Panc1 (cell line): ENCODE data around the gene ADGRD1. TPM values are rescaled to one million over a fixed set of nuclear protein-coding genes. Genes with fewer than 3 reads are reported as not detected.

Source experiments
- ATAC-seq: fragments of 200-7000 bp; cut with Tn5 transposase; 2 replicates; pipeline ENCODE4 v1.9.1; 2020; ENCODE audit warnings: mild to moderate bottlenecking, moderate library complexity
- BruUV-seq: library from RNA; stranded (reverse); fragments of 400-500 nt; replicated peaks from 2 replicates; lab custom pipeline; 2021; lab: Mats Ljungman, UMichigan
- CTCF ChIA-PET: fragments of 300-600 bp; sonication (Branson Sonifier 250); formaldehyde crosslinking; loops from one replicate; lab custom pipeline; 2022; ENCODE audit warnings: antibody characterized with exemption; lab: Charles Lee
- POLR2A ChIA-PET: fragments of 300-600 bp; sonication (Branson Sonifier 250); formaldehyde crosslinking; loops from one replicate; lab custom pipeline; 2022; ENCODE audit warnings: antibody characterized with exemption; lab: Charles Lee
- DNase-seq: peaks from one replicate; pipeline ENCODE4 v3.0.0-alpha.2; 2010; ENCODE audit warnings: low read depth, low spot score
- H3K27ac ChIP-seq: 2 replicates; pipeline ENCODE4 v1.5.1; 2011; ENCODE audit warnings: mild to moderate bottlenecking, low read length, inconsistent platforms
- H3K27me3 ChIP-seq: fragments of 200-500 bp; sonication (Bioruptor generic); 2 replicates; pipeline ENCODE4 v1.6.0; 2014; ENCODE audit warnings: low read length, inconsistent platforms; ENCODE audit not compliant: control insufficient read depth, insufficient read depth
- H3K36me3 ChIP-seq: fragments of 200-500 bp; sonication (Bioruptor generic); 2 replicates; pipeline ENCODE4 v1.5.1; 2014; ENCODE audit warnings: inconsistent platforms, mild to moderate bottlenecking, low read length, moderate library complexity; ENCODE audit not compliant: control insufficient read depth, insufficient read depth
- H3K4me1 ChIP-seq: 2 replicates; pipeline ENCODE4 v1.5.1; 2011; ENCODE audit warnings: inconsistent platforms, mild to moderate bottlenecking, low read length, moderate library complexity; ENCODE audit not compliant: control insufficient read depth, insufficient read depth
- H3K4me3 ChIP-seq, 2 experiments: 2 replicates each; pipeline ENCODE4 v1.5.1; 2011 to 2012; ENCODE audit warnings: low read depth in 2 of 2, low read length in 2 of 2, mild to moderate bottlenecking in 2 of 2, inconsistent platforms in 1 of 2, moderate library complexity in 1 of 2
- H3K9me3 ChIP-seq: fragments of 200-500 bp; sonication (Bioruptor generic); 2 replicates; pipeline ENCODE4 v1.5.1; 2014; ENCODE audit warnings: low read depth, mild to moderate bottlenecking, inconsistent platforms, low read length, moderate library complexity; ENCODE audit not compliant: control insufficient read depth, insufficient read depth
- CTCF ChIP-seq: fragments of 450-650 bp; IDR thresholded peaks from 2 replicates; pipeline ENCODE4 v1.5.1; 2017; ENCODE audit warnings: mild to moderate bottlenecking
- POLR2AphosphoS5 ChIP-seq: IDR thresholded peaks from 2 replicates; pipeline ENCODE4 v1.6.1; 2012; ENCODE audit warnings: mild to moderate bottlenecking, low read depth, low read length, moderate library complexity
- REST ChIP-seq, 2 experiments: IDR thresholded peaks; 2 replicates each; pipeline ENCODE4 v1.6.1; 2011 to 2012; ENCODE audit warnings: low read depth in 2 of 2, control low read depth in 1 of 2, low read length in 1 of 2, mild to moderate bottlenecking in 1 of 2, moderate library complexity in 1 of 2; ENCODE audit not compliant: insufficient read depth in 1 of 2
- SIN3A ChIP-seq: IDR thresholded peaks from 2 replicates; pipeline ENCODE4 v1.6.1; 2012; ENCODE audit warnings: low read depth, mild to moderate bottlenecking, low read length, moderate library complexity, borderline replicate concordance; ENCODE audit not compliant: insufficient read depth
- TCF7L2 ChIP-seq: IDR thresholded peaks from 2 replicates; pipeline ENCODE4 v1.6.1; 2011; ENCODE audit warnings: mild to moderate bottlenecking, low read depth, low read length, inconsistent platforms
- in situ Hi-C: cut with HindIII; loops from 2 replicates; pipeline ENCODE4 v1.10.0; 2016; ENCODE audit warnings: low sequenced_read_pairs, low pct_unique_long_range_greater_than_20kb
- intact Hi-C: fragments of 100-400 bp; cut with micrococcal nuclease; formaldehyde crosslinking; loops from one replicate; pipeline ENCODE4 v1.10.0; 2022; ENCODE audit not compliant: unreplicated experiment
- total RNA-seq: library from RNA; stranded (reverse); gene quantifications from one replicate; pipeline ENCODE4 v1.2.1, GENCODE V29; 2021; ENCODE audit not compliant: unreplicated experiment

Gene ADGRD1
- total RNA-seq, 1 experiment from 2014 or later = 0.21 TPM

DNA sequence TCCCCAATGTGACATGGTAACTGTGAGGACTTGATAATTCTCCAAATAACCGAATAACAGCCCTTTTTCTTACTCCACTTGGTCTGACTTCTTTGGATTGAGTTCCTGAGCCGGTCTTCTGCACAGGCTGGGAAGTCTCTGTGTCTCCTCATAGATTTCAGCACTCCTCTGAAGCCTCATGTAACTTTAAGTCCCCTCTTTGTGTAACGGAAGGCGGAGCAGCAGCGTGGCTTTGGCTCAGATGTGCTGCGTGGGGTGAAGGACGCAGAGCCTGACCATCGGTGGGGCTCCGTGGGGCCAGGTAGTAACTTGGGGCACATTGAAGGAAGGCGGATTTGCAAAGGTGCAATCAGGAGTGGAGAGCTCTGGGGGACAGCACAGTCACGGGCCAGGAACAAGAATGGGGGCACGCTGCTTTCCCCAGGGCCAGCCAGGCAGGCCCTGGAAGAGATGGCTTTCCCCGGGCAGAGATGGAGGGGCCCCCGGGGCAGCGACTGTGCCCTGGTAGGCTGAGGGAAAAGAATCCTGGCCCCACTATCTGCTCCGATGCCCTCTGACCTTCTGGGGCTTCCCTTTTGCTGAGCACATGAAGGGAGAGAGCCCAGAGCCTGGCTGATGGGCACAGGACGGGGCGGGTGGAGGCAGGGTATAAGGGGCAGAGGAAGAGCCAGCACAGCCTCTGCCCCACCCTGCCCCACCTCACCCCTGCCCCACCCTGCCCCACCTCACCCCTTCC lies 56.9 kb downstream of the ADGRD1 start:
- intact Hi-C loops (no loop called here), in situ Hi-C loops (no loop called here)
- BruUV-seq = no TSS peak
- Histone ChIP-seq H3K27me3 (peaks cover 2% of the 10 kb centered on the region; the same call in 1 of the 2 replicates), H3K9me3 (no peaks in the 10 kb centered on the region), H3K4me3 (no peak overlapping the region), H3K36me3 (no peaks in the 10 kb centered on the region), H3K4me1 (no peaks in the 10 kb centered on the region), H3K27ac (no peak overlapping the region)
- DNase-seq = no peak
- ChIA-PET CTCF (no interaction called here), POLR2A (no interaction called here)
- no peak for TF ChIP-seq TCF7L2
- TF ChIP-seq REST (IDR thresholded peaks at IDR 0.05; ENCODE audit: insufficient read depth in 1 of 2, low read depth in 2 of 2, low read length in 1 of 2) = no peak
- no peak for TF ChIP-seq POLR2AphosphoS5
- TF ChIP-seq SIN3A = no peak
- no peak for TF ChIP-seq CTCF
- no peak for ATAC-seq

GRCh38 chr12:131011165-131012079 lies 57.7 kb downstream of the ADGRD1 start:
- peaks cover 2% of the 10 kb centered on the region; the same call in 1 of the 2 replicates for H3K27me3 ChIP-seq
- CTCF ChIA-PET = no interaction called here
- no peaks in the 10 kb centered on the region for H3K9me3 ChIP-seq
- in situ Hi-C loops (no loop called here), intact Hi-C loops (no loop called here)
- H3K4me3 ChIP-seq = no peak overlapping the region
- TF ChIP-seq SIN3A = no peak
- TF ChIP-seq TCF7L2 = no peak
- no peak for TF ChIP-seq CTCF
- no peak for TF ChIP-seq POLR2AphosphoS5
- TF ChIP-seq REST (IDR thresholded peaks at IDR 0.05; ENCODE audit: insufficient read depth in 1 of 2, low read depth in 2 of 2, low read length in 1 of 2) = no peak
- H3K27ac ChIP-seq = no peak overlapping the region
- H3K4me1 ChIP-seq = no peaks in the 10 kb centered on the region
- BruUV-seq = no TSS peak
- H3K36me3 ChIP-seq = no peaks in the 10 kb centered on the region
- ATAC-seq (no peak), DNase-seq (no peak)
- POLR2A ChIA-PET = no interaction called here
